H1 (cell line): ENCODE data around the gene NDUFA11. TPM values are rescaled to one million over a fixed set of nuclear protein-coding genes. Genes with fewer than 3 reads are reported as not detected.

Experiments
- CBX5 ChIP-seq: fragments of 300-800, 300-1000 bp; sonication (generic); IDR thresholded peaks from 2 replicates; pipeline ENCODE4 v1.7.1; 2016; ENCODE audit warnings: antibody characterized with exemption, low read length, low read depth
- CHD7 ChIP-seq: fragments of 300-600 bp; sonication (generic); IDR thresholded peaks from 2 replicates; pipeline ENCODE4 v1.7.1; 2012; ENCODE audit warnings: low read length, moderate library complexity, mild to moderate bottlenecking, inconsistent platforms; ENCODE audit not compliant: insufficient replicate concordance
- CTBP2 ChIP-seq: IDR thresholded peaks from 2 replicates; pipeline ENCODE4 v1.7.0; 2011; ENCODE audit warnings: borderline replicate concordance, mild to moderate bottlenecking, moderate library complexity, mixed read lengths, low read length; ENCODE audit not compliant: insufficient read depth, insufficient read length
- HDAC6 ChIP-seq: IDR thresholded peaks from one replicate; pipeline ENCODE4 v1.7.1; 2012; ENCODE audit warnings: low read depth, mild to moderate bottlenecking, inconsistent platforms, low read length, moderate library complexity
- RFX5 ChIP-seq: IDR thresholded peaks from 2 replicates; pipeline ENCODE4 v1.6.1; 2011; ENCODE audit warnings: low read depth, low read length, improper control_type of control experiment, borderline replicate concordance
- RXRA ChIP-seq: IDR thresholded peaks from 2 replicates; pipeline ENCODE4 v1.6.1; 2011; ENCODE audit warnings: low read depth, mild to moderate bottlenecking, low read length, moderate library complexity; ENCODE audit not compliant: insufficient read depth
- SUZ12 ChIP-seq: fragments of 200-600 bp; sonication (generic); IDR thresholded peaks from 2 replicates; pipeline ENCODE4 v1.6.1; 2012; ENCODE audit warnings: mild to moderate bottlenecking, inconsistent platforms, low read length, moderate library complexity, mixed read lengths
- TAF7 ChIP-seq: optimal IDR thresholded peaks from 2 replicates; pipeline ENCODE3; 2011; ENCODE audit warnings: low read depth, mild to moderate bottlenecking, inconsistent platforms, low read length, moderate library complexity, borderline replicate concordance
- USF2 ChIP-seq: IDR thresholded peaks from 2 replicates; pipeline ENCODE4 v1.6.1; 2011; ENCODE audit warnings: low read length, improper control_type of control experiment
- polyA plus RNA-seq, 7 experiments: library from polyadenylated mRNA; depleted of rRNA in 3 of 7; stranded (reverse) in 5 of 7; unstranded in 2 of 7; fragments of >200 nt in 5 of 7; fragments of 200-250 nt in 2 of 7; gene quantifications; 1 replicate in 5 of 7; 2 replicates in 1 of 7; 4 replicates in 1 of 7; pipeline versions ENCODE4 v1.2.1 to v1.2.3, GENCODE V29; 2011 to 2013; ENCODE audit warnings: missing spikeins in 2 of 7, mixed read lengths in 2 of 7
- total RNA-seq: library from RNA; stranded (reverse); fragmentation: NEBNext Ultra II Directional; extraction: Animal tissue kit (Norgen Biotek cat#: 25700); gene quantifications from 2 replicates; pipeline ENCODE4 v1.2.1, GENCODE V29; 2021

Gene NDUFA11
- total and polyA plus RNA-seq, 2 of the 8 experiments (the other 6 are each of a cell fraction or from before 2014, with no cell fraction given): 205 to 1,037 TPM

GRCh38 chr19:5905114-5905778, 1.7 kb upstream of the NDUFA11 start (continued):
- TF ChIP-seq USF2: no peak
- TF ChIP-seq RXRA: no peak
- no peak for TF ChIP-seq RFX5
- no peak for TF ChIP-seq HDAC6
- no peak for TF ChIP-seq CTBP2
- no peak for TF ChIP-seq SUZ12
- TF ChIP-seq CHD7: no peak
- TF ChIP-seq CBX5: no peak
- no peak for TF ChIP-seq TAF7
- TF ChIP-seq, all 59 proteins: peak for 0
